GM21717 (cell line): ENCODE results near the gene CDNF.

ENCODE experiments used
- ATAC-seq: cut with Tn5 transposase; IDR thresholded peaks from one replicate; pipeline ENCODE4 v1.9.1; 2021; ENCODE audit warnings: mild to moderate bottlenecking, moderate library complexity; ENCODE audit not compliant: unreplicated experiment

The CDNF gene

GRCh38 chr10:14800397-14800796, 37.4 kb downstream of the CDNF start:
- no peak for ATAC-seq

- ATAC-seq, result no peak
Measured at GRCh38 chr10:14798636-14799035, 39.2 kb downstream of the CDNF start.

- no peak for ATAC-seq
Measured at GRCh38 chr10:14787938-14788337, 49.9 kb downstream of the CDNF start.

- ATAC-seq, result no peak
Measured at GRCh38 chr10:14784459-14785055, 53.3 kb downstream of the CDNF start.

GRCh38 chr10:14782691-14783363, 55.0 kb downstream of the CDNF start:
- ATAC-seq, result no peak

GRCh38 chr10:14781763-14782162, 56.1 kb downstream of the CDNF start:
- no peak for ATAC-seq

- no peak for ATAC-seq
Measured at GRCh38 chr10:14779001-14779651, 58.7 kb downstream of the CDNF start.

GRCh38 chr10:14776546-14776945, 61.3 kb downstream of the CDNF start:
- ATAC-seq, result no peak

- ATAC-seq, result no peak
Measured at GRCh38 chr10:14775656-14776055, 62.2 kb downstream of the CDNF start.

GRCh38 chr10:14774797-14775196, 63.0 kb downstream of the CDNF start, which contains the start of gene FAM107B:
TSS of gene FAM107B (minus strand) at chr10:14774897. CDS start at chr10:14774663, 234 bp downstream.
- ATAC-seq, result no peak

- ATAC-seq, result no peak
Measured at GRCh38 chr10:14774214-14774580, 63.6 kb downstream of the CDNF start.

- no peak for ATAC-seq
Measured at GRCh38 chr10:14773551-14774213, 64.2 kb downstream of the CDNF start.

GRCh38 chr10:14772399-14772798, 65.4 kb downstream of the CDNF start:
- no peak for ATAC-seq

- ATAC-seq, result no peak
Measured at GRCh38 chr10:14770927-14771326, 66.9 kb downstream of the CDNF start.
